ENCODE data around the gene ARID1A.

DNA sequence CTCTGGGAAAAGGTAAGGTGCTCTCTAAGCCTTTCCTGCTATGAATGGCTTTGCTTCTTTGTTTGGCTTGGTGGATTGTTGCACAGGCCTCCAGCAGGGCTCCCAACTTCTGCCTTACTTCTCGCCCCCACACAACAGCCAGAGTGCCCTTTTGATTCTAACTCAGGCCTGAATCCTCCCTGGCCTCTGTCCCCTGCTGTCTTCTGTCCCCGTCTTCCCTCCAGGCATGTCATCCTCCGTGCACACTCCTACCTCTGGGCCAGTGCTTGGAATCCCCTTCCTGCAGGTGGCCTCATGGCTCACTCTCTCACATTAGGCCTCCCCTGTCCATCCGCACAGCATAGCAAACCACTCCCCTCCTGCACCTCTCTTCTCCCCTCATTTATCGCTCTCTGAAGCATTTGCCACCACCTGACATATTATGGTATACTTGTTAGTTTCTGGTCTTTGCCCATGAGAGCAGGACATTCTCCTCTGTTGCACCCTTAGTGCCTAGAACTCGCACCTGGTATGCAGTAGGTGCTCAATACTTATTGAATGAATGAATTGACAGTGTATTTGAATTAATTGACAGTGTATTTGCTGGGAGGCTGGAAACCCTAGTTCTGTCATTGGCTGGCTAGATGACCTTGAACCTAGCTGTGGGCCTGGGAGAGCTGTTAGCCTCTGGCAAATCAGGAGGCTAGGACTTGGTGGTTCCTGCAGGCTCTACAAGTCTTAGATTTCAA is 133.5 kb downstream of the ARID1A start:
- TF ChIP-seq CTCF (IDR thresholded peaks at IDR 0.05; ENCODE audit: low read length) (no peak), EZH2 (IDR thresholded peaks at IDR 0.05; ENCODE audit: borderline replicate concordance, low read length) (no peak)

Data from OCI-LY1 (cell line).